Astrocyte (in vitro differentiated cells and primary cell): ENCODE measurements around the gene KANSL3.

ENCODE experiments used
- CTCF ChIP-seq: IDR thresholded peaks from 2 replicates; pipeline ENCODE4 v1.5.1; 2011; ENCODE audit warnings: low read depth, mild to moderate bottlenecking, inconsistent platforms, low read length, moderate library complexity; ENCODE audit not compliant: insufficient read depth
- EZH2 ChIP-seq: IDR thresholded peaks from 2 replicates; pipeline ENCODE4 v1.6.1; 2012; ENCODE audit warnings: mild to moderate bottlenecking, low read length, inconsistent platforms; ENCODE audit not compliant: insufficient read depth

DNA sequence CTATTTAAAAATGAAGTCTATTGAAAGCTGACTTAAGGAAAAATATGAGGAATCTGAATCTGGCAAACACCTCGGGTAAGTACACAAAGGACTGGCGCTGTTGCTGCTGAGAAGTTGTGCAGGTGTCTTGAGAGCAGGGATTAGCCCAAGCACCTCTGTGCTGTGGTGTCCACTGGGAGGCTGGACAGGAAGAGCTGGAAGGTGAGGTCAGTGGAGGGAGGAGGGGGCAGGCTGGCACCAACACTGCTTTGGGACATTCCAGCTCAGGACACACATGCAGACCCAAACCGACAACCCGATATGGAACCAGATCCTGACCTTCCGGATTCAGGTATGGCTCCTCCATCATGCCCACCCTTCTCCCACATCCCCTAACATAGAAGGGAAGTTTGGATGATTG is 25.1 kb upstream of the KANSL3 start:
- TF ChIP-seq EZH2 (no peak), CTCF (no peak)
